WERI-Rb-1 (cell line): ENCODE results near the gene SAMD9L.

Experiments
- DNase-seq: peaks from one replicate; pipeline ENCODE4 v3.0.0-alpha.2; 2020
- H3K27ac ChIP-seq: fragments of 250-450 bp; sonication (Bioruptor Pico); 2 replicates; pipeline ENCODE4 v1.5.1; 2020; ENCODE audit warnings: mild to moderate bottlenecking, moderate library complexity
- H3K27me3 ChIP-seq: fragments of 250-450 bp; sonication (Bioruptor Pico); 2 replicates; pipeline ENCODE4 v1.5.1; 2021; ENCODE audit warnings: mild to moderate bottlenecking, low read depth, moderate library complexity; ENCODE audit not compliant: insufficient read depth, severe bottlenecking
- H3K36me3 ChIP-seq: fragments of 250-450 bp; sonication (Bioruptor Pico); 2 replicates; pipeline ENCODE4 v1.5.1; 2020; ENCODE audit warnings: mild to moderate bottlenecking, moderate library complexity
- H3K4me3 ChIP-seq: 2 replicates; pipeline ENCODE4 v1.5.1; 2011; ENCODE audit warnings: low read depth, mild to moderate bottlenecking, control low read depth, low read length
- H3K9me3 ChIP-seq: fragments of 250-450 bp; sonication (Bioruptor Pico); 2 replicates; pipeline ENCODE4 v1.5.1; 2021; ENCODE audit warnings: mild to moderate bottlenecking, moderate library complexity; ENCODE audit not compliant: severe bottlenecking
- TF ChIP-seq, protein P1 (sequence below): IDR thresholded peaks from 2 replicates; pipeline ENCODE4 v1.5.1; 2011; ENCODE audit warnings: low read depth, mild to moderate bottlenecking, control low read depth, inconsistent platforms, low read length

The SAMD9L gene

DNA sequence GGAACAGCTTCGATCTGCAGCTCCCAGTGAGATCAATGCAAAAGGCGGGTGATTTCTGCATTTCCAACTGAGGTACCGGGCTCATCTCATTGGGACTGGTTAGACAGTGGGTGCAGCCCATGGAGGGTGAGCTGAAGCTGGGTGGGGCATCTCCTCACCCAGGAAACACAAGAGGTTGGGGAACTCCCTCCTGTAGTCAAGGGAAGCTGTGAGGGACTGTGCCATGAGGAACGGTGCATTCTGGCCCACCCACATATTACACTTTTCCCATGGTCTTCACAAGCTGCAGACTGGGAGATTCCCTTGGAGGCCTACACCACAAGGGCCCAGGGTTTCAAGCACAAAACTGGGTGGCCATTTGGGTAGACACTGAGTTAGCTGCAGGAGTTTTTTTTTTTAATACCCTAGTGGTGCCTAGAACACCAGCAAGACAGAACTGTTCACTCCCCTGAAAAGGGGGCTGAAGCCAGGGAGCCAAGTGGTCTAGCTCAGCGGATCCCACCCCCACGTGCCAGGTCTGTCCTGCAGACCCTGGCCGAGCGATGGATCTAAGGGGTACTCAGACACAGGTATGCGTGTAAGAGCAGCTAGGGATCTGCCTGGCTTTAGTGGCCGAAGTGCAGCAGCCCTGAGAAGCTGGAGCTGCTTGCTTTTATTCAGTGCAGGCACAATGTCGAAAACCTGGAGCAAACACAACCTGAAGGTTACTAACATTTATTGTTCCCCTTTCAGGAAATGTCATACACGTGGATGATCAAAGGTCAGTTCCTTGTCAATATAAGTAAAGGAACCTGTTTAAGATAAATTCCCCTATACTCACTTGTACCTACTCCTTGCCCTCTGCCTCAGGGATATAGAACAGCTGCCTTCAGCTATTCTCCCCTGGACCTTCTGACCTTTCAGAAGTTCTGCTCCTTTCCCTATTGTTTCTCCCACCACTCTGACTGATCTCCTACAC lies 27.3 kb downstream of the SAMD9L start:
- DNase-seq, result no peak
- no peak overlapping the region for H3K27ac ChIP-seq
- H3K27me3 ChIP-seq, result no peaks in the 10 kb centered on the region
- no peaks in the 10 kb centered on the region for H3K9me3 ChIP-seq
- TF ChIP-seq, protein P1, sequence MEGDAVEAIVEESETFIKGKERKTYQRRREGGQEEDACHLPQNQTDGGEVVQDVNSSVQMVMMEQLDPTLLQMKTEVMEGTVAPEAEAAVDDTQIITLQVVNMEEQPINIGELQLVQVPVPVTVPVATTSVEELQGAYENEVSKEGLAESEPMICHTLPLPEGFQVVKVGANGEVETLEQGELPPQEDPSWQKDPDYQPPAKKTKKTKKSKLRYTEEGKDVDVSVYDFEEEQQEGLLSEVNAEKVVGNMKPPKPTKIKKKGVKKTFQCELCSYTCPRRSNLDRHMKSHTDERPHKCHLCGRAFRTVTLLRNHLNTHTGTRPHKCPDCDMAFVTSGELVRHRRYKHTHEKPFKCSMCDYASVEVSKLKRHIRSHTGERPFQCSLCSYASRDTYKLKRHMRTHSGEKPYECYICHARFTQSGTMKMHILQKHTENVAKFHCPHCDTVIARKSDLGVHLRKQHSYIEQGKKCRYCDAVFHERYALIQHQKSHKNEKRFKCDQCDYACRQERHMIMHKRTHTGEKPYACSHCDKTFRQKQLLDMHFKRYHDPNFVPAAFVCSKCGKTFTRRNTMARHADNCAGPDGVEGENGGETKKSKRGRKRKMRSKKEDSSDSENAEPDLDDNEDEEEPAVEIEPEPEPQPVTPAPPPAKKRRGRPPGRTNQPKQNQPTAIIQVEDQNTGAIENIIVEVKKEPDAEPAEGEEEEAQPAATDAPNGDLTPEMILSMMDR, result no peak
- no peaks in the 10 kb centered on the region for H3K36me3 ChIP-seq
- no peak overlapping the region for H3K4me3 ChIP-seq

DNA sequence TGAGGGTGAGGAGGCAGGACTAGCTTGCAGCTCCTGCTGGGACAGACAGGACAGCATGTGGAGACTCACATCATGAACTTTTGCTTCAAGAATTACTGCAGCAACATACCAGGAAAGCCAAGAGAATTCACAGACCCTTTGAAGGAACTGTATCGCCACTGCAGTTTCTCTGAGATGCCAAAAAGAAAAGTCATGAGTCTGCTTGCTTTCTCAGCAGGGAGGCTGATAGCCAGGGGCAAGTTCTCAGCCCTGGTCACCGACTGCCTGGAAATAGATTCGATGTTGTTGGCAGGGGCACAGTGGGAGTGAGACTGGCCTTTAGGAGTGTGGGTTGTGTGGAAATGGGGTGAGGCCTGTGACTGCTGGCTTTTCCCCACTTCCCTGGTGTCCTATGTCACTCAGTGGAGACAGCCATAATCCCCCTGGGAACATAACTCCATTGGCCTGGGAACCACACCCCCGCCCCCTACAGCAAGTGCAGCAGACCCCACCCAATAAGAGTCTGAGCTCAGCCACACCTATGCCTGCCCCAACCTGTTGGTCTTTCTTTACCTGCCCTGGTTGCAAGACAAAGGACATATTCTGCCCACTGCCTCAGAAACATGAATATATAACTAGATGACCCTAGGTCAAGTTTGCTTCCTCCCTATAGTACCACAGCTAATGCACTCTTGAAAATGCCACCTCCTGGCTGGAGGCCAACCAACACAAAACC lies 28.8 kb downstream of the SAMD9L start:
- Histone ChIP-seq H3K27ac (no peak overlapping the region), H3K27me3 (no peaks in the 10 kb centered on the region), H3K4me3 (no peak overlapping the region), H3K36me3 (no peaks in the 10 kb centered on the region), H3K9me3 (no peaks in the 10 kb centered on the region)
- no peak for DNase-seq
- TF ChIP-seq, protein P1, result no peak

DNA sequence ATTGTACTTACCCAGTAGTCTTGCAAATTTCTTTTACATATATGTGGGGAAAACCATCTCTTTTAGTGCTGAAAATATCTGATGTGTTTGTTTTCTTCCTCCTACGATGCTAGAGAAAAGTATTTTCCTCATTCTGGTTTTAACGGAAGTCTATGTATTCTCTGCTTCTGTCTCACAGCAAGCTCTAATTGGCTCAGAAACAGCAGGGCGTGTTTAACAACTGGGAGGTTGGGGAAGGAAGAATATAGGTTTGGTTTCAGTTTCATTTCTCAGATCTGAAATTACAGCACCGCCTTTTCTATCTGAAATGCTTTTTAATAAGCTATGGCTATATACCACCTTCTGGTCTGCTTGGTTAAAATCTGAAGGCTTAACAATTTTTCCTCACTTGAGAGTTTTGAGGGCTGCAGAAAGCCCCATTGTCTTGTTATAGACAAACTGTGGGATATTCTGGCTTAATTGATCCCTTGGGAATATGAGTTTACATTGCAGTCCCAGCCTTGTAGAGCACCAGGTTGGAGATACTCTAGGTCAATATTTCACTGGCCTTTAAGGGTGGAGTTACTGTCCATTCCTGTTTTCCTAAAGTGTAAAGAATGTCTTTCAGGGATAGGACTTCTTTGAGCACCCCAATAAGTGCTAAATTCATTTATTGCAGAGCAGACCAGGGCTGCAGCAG lies 30.2 kb downstream of the SAMD9L start, which contains the start of gene SAMD9:
SAMD9 (minus strand) TSS at position 128 of the 679 bp plus-strand sequence. CDS start 11,882 bp downstream, outside the sequence.
- TF ChIP-seq, protein P1, result no peak
- no peak within 1 kb of the TSS for H3K4me3 ChIP-seq
- DNase-seq, result no peak
- H3K27ac ChIP-seq, result no peak within 1 kb of the TSS
- H3K27me3 ChIP-seq, result no peaks in the 10 kb centered on the region
- H3K36me3 ChIP-seq, result no peaks in the 10 kb centered on the region
- no peaks in the 10 kb centered on the region for H3K9me3 ChIP-seq

DNA sequence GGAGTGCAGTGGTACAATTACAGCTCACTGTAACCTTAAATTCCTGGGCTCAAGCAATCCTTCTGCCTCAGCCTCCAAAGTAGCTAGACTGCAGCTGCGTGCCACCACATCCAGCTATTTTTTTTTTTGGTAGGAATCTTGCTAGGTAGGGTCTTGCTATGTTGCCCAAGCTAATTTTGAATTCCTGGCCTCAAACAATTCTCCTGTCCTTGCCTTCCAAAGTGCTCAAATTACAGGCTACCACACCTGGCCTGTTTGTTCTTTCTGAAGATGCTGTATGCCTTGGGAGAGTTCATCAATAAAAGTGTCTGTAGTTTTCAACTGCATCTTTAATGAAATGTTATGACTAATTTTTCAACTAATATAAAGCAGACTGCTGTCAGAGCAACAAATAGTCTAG lies 30.9 kb downstream of the SAMD9L start:
- DNase-seq, result no peak
- H3K27me3 ChIP-seq, result no peaks in the 10 kb centered on the region
- H3K4me3 ChIP-seq, result no peak overlapping the region
- TF ChIP-seq, protein P1, result no peak
- no peak overlapping the region for H3K27ac ChIP-seq
- H3K36me3 ChIP-seq, result no peaks in the 10 kb centered on the region
- H3K9me3 ChIP-seq, result no peaks in the 10 kb centered on the region

DNA sequence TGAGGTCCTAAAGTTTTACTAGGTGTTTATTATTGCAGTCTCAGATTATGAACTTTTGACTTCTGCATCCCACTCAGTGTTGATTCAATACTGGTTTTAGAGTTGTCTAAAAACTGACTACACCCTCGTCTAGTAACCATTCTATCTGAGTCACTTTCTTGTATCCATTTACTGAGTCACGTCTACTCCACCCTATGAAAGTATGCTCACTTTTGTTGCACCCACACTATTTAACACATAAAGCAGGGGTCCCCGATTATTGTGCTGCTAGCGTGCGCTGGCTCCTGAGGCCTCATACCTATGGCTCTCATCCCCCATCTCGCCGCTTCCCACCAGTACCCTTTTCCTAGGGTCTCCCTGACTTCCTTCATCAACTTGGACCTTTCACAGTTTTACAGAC lies 32.4 kb downstream of the SAMD9L start:
- no peak for DNase-seq
- Histone ChIP-seq H3K36me3 (no peaks in the 10 kb centered on the region), H3K27ac (no peak overlapping the region), H3K9me3 (no peaks in the 10 kb centered on the region), H3K4me3 (no peak overlapping the region), H3K27me3 (no peaks in the 10 kb centered on the region)
- TF ChIP-seq, protein P1, result no peak
